ENCODE results near the gene TPP1. TPM values are rescaled to one million over a fixed set of nuclear protein-coding genes. Genes with fewer than 3 reads are reported as not detected.
A peak's percentile ranks its signal among the peaks of the same experiment; 100 is the strongest.

TPP1 gene
- total RNA-seq, 1 donor from 2014 or later = 50.1 TPM

DNA sequence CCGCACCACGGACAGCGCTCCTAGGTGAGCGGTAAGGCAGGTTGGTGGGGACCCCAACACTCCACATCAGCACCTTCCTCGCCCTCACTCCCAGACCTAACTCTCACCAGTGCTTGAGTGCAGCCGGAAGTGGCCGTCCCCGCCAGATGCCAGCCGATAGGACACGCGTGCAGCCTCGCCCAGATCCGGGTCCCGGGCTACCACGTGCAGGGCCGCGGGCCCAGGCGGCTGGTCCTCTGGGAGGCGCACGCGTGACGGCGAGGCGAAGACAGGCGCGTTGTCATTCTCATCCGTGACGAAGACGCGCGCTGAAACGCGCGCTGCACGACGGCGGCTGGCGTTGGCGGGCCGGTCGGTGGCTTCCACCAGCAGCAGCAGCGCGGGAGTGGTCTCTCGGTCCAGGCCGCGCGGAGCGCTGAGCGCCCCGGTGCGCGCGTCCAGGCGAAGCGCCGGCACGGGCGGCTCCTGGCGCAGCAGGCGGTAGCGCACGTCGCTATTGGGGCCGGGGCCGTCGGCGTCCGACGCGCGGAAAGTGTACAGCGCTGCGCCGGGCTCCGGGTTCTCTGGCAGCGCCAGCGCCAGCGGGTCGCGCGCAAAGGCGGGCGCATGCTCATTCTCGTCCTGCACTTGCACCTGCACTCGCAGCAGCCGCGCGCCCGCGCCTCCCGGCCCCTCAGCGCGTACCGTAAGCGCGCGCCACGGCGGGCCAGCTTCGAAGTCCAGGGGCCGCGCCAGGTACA lies 10.8 kb upstream of the TPP1 start:
- Mint-ChIP-seq H3K9me3 (no peaks in the 10 kb centered on the region), H3K4me3 (peak overlapping the region; percentile 29)
- peak in 1 of 2 experiments; percentile 58 for DNase-seq (ENCODE audit: low spot score in 2 of 2, unreplicated experiment in 2 of 2)

DNA sequence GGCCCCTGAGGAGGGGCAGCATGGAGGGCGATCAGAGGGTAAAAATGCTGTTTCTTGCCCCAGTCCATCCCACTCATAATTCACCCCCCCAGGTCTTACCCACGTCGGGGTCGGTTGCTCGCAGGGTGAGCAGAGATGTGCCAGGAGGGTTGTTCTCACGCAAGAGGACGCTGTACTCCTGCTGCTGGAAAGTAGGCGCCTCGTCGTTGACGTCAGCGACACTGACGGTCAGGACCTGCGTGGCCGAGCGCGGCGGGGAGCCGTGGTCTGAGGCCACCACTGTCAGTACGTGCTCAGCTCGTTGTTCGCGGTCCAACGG lies 10.3 kb upstream of the TPP1 start:
- Mint-ChIP-seq H3K36me3 (peaks cover 41% of the 10 kb centered on the region), H3K4me1 (no peaks in the 10 kb centered on the region), H3K4me3 (no peak overlapping the region), H3K27me3 (ENCODE audit: low read depth) (peaks cover 36% of the 10 kb centered on the region), H3K9me3 (no peaks in the 10 kb centered on the region), H3K27ac (no peak overlapping the region)
- TF ChIP-seq, protein P1, sequence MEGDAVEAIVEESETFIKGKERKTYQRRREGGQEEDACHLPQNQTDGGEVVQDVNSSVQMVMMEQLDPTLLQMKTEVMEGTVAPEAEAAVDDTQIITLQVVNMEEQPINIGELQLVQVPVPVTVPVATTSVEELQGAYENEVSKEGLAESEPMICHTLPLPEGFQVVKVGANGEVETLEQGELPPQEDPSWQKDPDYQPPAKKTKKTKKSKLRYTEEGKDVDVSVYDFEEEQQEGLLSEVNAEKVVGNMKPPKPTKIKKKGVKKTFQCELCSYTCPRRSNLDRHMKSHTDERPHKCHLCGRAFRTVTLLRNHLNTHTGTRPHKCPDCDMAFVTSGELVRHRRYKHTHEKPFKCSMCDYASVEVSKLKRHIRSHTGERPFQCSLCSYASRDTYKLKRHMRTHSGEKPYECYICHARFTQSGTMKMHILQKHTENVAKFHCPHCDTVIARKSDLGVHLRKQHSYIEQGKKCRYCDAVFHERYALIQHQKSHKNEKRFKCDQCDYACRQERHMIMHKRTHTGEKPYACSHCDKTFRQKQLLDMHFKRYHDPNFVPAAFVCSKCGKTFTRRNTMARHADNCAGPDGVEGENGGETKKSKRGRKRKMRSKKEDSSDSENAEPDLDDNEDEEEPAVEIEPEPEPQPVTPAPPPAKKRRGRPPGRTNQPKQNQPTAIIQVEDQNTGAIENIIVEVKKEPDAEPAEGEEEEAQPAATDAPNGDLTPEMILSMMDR (IDR thresholded peaks at IDR 0.05; ENCODE audit: unreplicated experiment) = no peak
- DNase-seq (ENCODE audit: low spot score in 2 of 2, unreplicated experiment in 2 of 2) = no peak

More for the DNA sequence above, 10.8 kb upstream of the TPP1 start:
- peaks cover 40% of the 10 kb centered on the region for H3K36me3 Mint-ChIP-seq
- TF ChIP-seq, protein P1 (IDR thresholded peaks at IDR 0.05; ENCODE audit: unreplicated experiment) = no peak
- no peaks in the 10 kb centered on the region for H3K4me1 Mint-ChIP-seq
- H3K27me3 Mint-ChIP-seq (ENCODE audit: low read depth) = peaks cover 36% of the 10 kb centered on the region
- H3K27ac Mint-ChIP-seq = no peak overlapping the region

DNA sequence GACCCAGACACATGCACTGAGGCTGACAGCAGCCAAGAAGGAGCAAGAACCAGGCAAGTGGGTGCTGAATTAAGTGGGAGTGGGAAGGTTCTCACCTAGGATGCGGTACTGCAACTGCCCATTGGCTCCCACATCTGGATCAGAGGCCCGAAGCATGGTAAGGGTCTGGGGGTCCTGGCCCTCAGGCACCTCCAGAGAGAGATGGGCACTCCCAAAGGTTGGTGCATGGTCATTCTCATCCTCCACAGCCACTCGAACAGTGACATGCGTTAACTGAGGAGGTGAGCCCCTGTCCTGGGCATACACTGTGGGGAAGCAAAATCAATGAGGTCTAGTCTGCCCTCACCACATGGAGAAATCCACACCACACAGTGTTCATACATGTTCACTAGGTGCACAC lies 9.3 kb upstream of the TPP1 start:
- Mint-ChIP-seq H3K27ac (no peak overlapping the region), H3K4me3 (no peak overlapping the region), H3K9me3 (no peaks in the 10 kb centered on the region), H3K27me3 (ENCODE audit: low read depth) (peaks cover 36% of the 10 kb centered on the region), H3K36me3 (peaks cover 47% of the 10 kb centered on the region), H3K4me1 (no peaks in the 10 kb centered on the region)
- TF ChIP-seq, protein P1 (IDR thresholded peaks at IDR 0.05; ENCODE audit: unreplicated experiment) = no peak
- DNase-seq (ENCODE audit: low spot score in 2 of 2, unreplicated experiment in 2 of 2) = no peak

DNA sequence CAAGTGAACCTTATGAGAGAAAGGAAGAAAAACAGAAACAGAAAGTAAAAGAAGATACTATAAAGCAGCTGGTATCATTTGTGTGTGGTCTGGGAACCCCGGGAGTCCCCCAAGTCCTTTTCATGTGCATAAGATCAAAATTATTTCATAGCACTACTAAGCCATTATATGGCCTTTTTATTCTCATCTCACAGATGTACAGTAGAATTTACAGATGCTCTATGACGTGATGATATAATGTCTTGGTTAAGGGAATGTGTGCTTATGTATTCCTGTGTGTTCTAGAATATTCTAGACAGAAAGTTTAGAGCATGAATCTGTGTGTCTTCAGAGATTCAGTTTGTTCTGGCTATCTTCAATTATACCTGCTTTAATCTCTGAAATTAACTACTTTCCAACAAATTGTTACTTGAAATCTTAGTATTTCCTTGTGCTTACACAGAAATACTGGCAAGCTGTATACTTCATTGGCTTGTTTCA lies 8.6 kb upstream of the TPP1 start:
- H3K27ac Mint-ChIP-seq = no peak overlapping the region
- peaks cover 42% of the 10 kb centered on the region for H3K36me3 Mint-ChIP-seq
- DNase-seq (ENCODE audit: low spot score in 2 of 2, unreplicated experiment in 2 of 2) = no peak
- no peaks in the 10 kb centered on the region for H3K9me3 Mint-ChIP-seq
- no peak overlapping the region for H3K4me3 Mint-ChIP-seq
- TF ChIP-seq, protein P1 (IDR thresholded peaks at IDR 0.05; ENCODE audit: unreplicated experiment) = no peak
- peaks cover 36% of the 10 kb centered on the region for H3K27me3 Mint-ChIP-seq (ENCODE audit: low read depth)
- no peaks in the 10 kb centered on the region for H3K4me1 Mint-ChIP-seq

DNA sequence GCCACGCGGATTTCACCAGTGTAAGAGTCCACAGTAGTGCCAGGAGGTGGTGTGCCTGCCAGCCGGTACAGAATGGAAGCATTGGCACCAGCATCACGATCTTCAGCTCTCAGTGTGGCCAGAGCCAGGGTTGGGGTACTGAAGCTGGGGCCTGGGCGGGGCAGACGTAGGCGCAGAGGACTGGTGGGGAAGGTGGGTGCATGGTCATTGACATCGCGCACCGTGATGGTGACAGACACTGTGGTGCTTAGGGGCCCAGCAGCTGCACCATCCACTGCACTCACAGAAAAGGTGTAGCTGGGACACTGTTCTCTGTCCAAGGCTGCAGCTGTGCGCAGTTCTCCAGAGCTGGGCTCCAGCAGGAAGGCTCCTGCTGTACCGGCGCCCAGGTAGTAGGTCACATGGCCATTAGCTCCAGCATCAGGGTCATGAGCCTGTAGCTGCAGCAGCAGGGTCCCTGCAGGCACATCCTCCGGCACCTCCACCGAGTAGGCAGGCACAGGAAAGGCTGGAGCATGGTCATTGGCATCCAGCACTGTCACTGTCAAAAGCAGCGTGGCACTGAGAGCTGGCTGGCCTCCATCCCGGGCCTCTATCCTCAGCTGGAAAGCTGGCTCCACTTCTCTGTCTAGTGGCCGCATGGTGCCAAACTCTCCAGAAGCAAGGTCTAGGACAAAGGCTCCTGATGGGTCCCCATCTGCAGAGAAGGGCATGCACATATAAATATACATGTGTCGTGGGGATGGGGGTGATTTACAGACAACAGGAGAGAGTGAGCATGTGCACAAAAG lies 7.9 kb upstream of the TPP1 start:
- no peak for DNase-seq (ENCODE audit: low spot score in 2 of 2, unreplicated experiment in 2 of 2)
- TF ChIP-seq, protein P1 (IDR thresholded peaks at IDR 0.05; ENCODE audit: unreplicated experiment) = no peak
- Mint-ChIP-seq H3K27me3 (ENCODE audit: low read depth) (peaks cover 36% of the 10 kb centered on the region), H3K27ac (no peak overlapping the region), H3K36me3 (peaks cover 38% of the 10 kb centered on the region), H3K9me3 (no peaks in the 10 kb centered on the region), H3K4me1 (no peaks in the 10 kb centered on the region), H3K4me3 (no peak overlapping the region)

All from mesothelial cell of epicardium (in vitro differentiated cells).